Measurements from ENCODE around the gene MERTK. TPM values are rescaled to one million over a fixed set of nuclear protein-coding genes. Genes with fewer than 3 reads are reported as not detected.

The MERTK gene
- total and polyA plus RNA-seq, 2 of the 13 experiments (the other 11 are each of a cell fraction or from before 2014, with no cell fraction given), result 37.3 to 44.7 TPM

- no TSS peak for BruUV-seq (replicated peaks)
- Histone ChIP-seq H3K4me2 (ENCODE audit: low read depth, low read length) (no peak overlapping the region), H2AFZ (ENCODE audit: low read length) (no peak overlapping the region), H3K27me3 (ENCODE audit: control insufficient read depth in 1 of 2, insufficient read depth in 2 of 2, low read length in 2 of 2) (no peaks in the 10 kb centered on the region), H3K36me3 (replicated peaks in 1 of 2; ENCODE audit: control insufficient read depth in 1 of 2, insufficient read depth in 2 of 2, low read length in 2 of 2) (no peaks in the 10 kb centered on the region), H3K4me1 (ENCODE audit: insufficient read depth, low read length) (peaks cover 46% of the 10 kb centered on the region), H3K27ac (ENCODE audit: extremely low read length, insufficient read depth, low read length) (no peak overlapping the region), H4K20me1 (ENCODE audit: insufficient read depth, low read length) (no peaks in the 10 kb centered on the region), H3K79me2 (ENCODE audit: insufficient read depth, low read length) (no peaks in the 10 kb centered on the region), H3K9ac (ENCODE audit: insufficient read depth, low read depth, low read length) (no peak overlapping the region), H3K9me3 (ENCODE audit: low read length) (peaks cover 19% of the 10 kb centered on the region), H3K4me3 (replicated peaks in 1 of 3; ENCODE audit: insufficient read depth in 1 of 3, low read depth in 2 of 3, low read length in 3 of 3) (no peak overlapping the region)
- TF ChIP-seq MZF1 (CRISPR knock-in tag; IDR thresholded peaks at IDR 0.05; ENCODE audit: borderline replicate concordance) (no peak), FOXK2 (IDR thresholded peaks at IDR 0.05) (no peak), TCF7L2 (IDR thresholded peaks at IDR 0.05; ENCODE audit: low read depth, low read length) (no peak), ZNF609 (CRISPR knock-in tag; IDR thresholded peaks at IDR 0.05; ENCODE audit: borderline replicate concordance) (no peak), ATF3 (CRISPR knock-in tag; IDR thresholded peaks at IDR 0.05) (no peak), ZNF781 (CRISPR knock-in tag; IDR thresholded peaks at IDR 0.05; ENCODE audit: borderline replicate concordance, not compliant biosample characterization) (no peak), GFI1 (CRISPR knock-in tag; IDR thresholded peaks at IDR 0.05; ENCODE audit: borderline replicate concordance) (no peak), ONECUT2 (CRISPR knock-in tag; IDR thresholded peaks at IDR 0.05) (no peak), DRAP1 (CRISPR knock-in tag; IDR thresholded peaks at IDR 0.05) (no peak), ZNF784 (CRISPR knock-in tag; IDR thresholded peaks at IDR 0.05; ENCODE audit: borderline replicate concordance) (no peak), MEIS1 (CRISPR knock-in tag; IDR thresholded peaks at IDR 0.05; ENCODE audit: borderline replicate concordance) (no peak), ZBTB10 (CRISPR knock-in tag; IDR thresholded peaks at IDR 0.05; ENCODE audit: borderline replicate concordance) (no peak), ZNF460 (CRISPR knock-in tag; IDR thresholded peaks at IDR 0.05; ENCODE audit: borderline replicate concordance) (no peak)
- POLR2A ChIA-PET, result interaction anchor here (0.9 to 1.9 kb wide), 2 partner anchors 148 to 158 kb away, joined by 3 to 5 read pairs; no protein-coding TSS in a partner anchor
- CTCF ChIA-PET (ENCODE audit: low intra/inter-chr PET ratio, low total read pairs), result no interaction called here
- intact Hi-C loops (cut with micrococcal nuclease; ENCODE audit: unreplicated experiment) (no loop called here), in situ Hi-C loops (cut with HindIII; ENCODE audit: extremely low pct_ligation_motif_present, low pct_unique_long_range_greater_than_20kb) (no loop called here)
- ATAC-seq (no peak), DNase-seq (ENCODE audit: low spot score) (no peak), FAIRE-seq (no peak)
Observed at GRCh38 chr2:112046231-112046630, 147.8 kb downstream of the MERTK start.
